AG09319 (cell line): ENCODE measurements around the gene WAPL.

ENCODE experiments used
- DNase-seq: peaks from one replicate; pipeline ENCODE4 v3.0.0-alpha.2; 2010; ENCODE audit warnings: low read depth; ENCODE audit errors: extremely low read depth
- CTCF ChIP-seq: IDR thresholded peaks from 2 replicates; pipeline ENCODE4 v1.5.1; 2011; ENCODE audit warnings: low read depth, mild to moderate bottlenecking, inconsistent platforms, low read length, moderate library complexity

WAPL gene

GRCh38 chr10:86415116-86415515 is 106.5 kb downstream of the WAPL start:
- no peak for DNase-seq
- no peak for TF ChIP-seq CTCF

- DNase-seq: no peak
- no peak for TF ChIP-seq CTCF
These were observed 108.4 kb downstream of the WAPL start for GRCh38 chr10:86413046-86413728.

- TF ChIP-seq CTCF: no peak
- no peak for DNase-seq
These were observed 109.6 kb downstream of the WAPL start for GRCh38 chr10:86411852-86412560.

GRCh38 chr10:86411281-86411841 is 110.2 kb downstream of the WAPL start:
- TF ChIP-seq CTCF: no peak
- DNase-seq: no peak

- no peak for TF ChIP-seq CTCF
- DNase-seq: no peak
These were observed 111.0 kb downstream of the WAPL start for GRCh38 chr10:86410542-86411124.

GRCh38 chr10:86409183-86409582 is 112.4 kb downstream of the WAPL start:
- no peak for TF ChIP-seq CTCF
- DNase-seq: no peak
